Activated CD4-positive, alpha-beta T cell treated with anti-CD3 and anti-CD28 coated beads, Interleukin-2, amount 50 U/mL, for 16 hours (primary cell): ENCODE data around the gene DIPK1B.
A peak's percentile ranks its signal among the peaks of the same experiment; 100 is the strongest.

Experiments
- DNase-seq: peaks from one replicate; pipeline ENCODE4 v3.0.0-alpha.2; 2020

DIPK1B gene

GRCh38 chr9:136686794-136687711, 25.3 kb upstream of the DIPK1B start, which contains the start of gene AGPAT2:
AGPAT2 (minus strand) TSS chr9:136687457; CDS start chr9:136687357, 100 bp downstream.
- peak; percentile 67 for DNase-seq

GRCh38 chr9:136687721-136688223, 24.6 kb upstream of the DIPK1B start:
- no peak for DNase-seq

GRCh38 chr9:136688274-136689107, 23.9 kb upstream of the DIPK1B start:
- no peak for DNase-seq

GRCh38 chr9:136689108-136689460, 23.3 kb upstream of the DIPK1B start:
- no peak for DNase-seq

GRCh38 chr9:136690104-136690805, 22.1 kb upstream of the DIPK1B start:
- no peak for DNase-seq

GRCh38 chr9:136690806-136691261, 21.5 kb upstream of the DIPK1B start:
- DNase-seq: no peak

- DNase-seq: no peak
Observed at GRCh38 chr9:136691316-136692184, 20.8 kb upstream of the DIPK1B start.

GRCh38 chr9:136692185-136693134, 19.9 kb upstream of the DIPK1B start:
- DNase-seq: no peak

- DNase-seq: no peak
Observed at GRCh38 chr9:136693135-136693489, 19.3 kb upstream of the DIPK1B start.

- no peak for DNase-seq
Observed at GRCh38 chr9:136693490-136694162, 18.7 kb upstream of the DIPK1B start.

GRCh38 chr9:136694163-136694871, 18.1 kb upstream of the DIPK1B start:
- peak; percentile 24 for DNase-seq

GRCh38 chr9:136694872-136695247, 17.5 kb upstream of the DIPK1B start:
- no peak for DNase-seq

GRCh38 chr9:136695435-136695895, 16.9 kb upstream of the DIPK1B start:
- no peak for DNase-seq

- DNase-seq: no peak
Observed at GRCh38 chr9:136695955-136696354, 16.4 kb upstream of the DIPK1B start.

- DNase-seq: no peak
Observed at GRCh38 chr9:136696502-136696901, 15.9 kb upstream of the DIPK1B start.

- DNase-seq: no peak
Observed at GRCh38 chr9:136697146-136697820, 15.1 kb upstream of the DIPK1B start.

GRCh38 chr9:136697821-136698526, 14.4 kb upstream of the DIPK1B start:
- DNase-seq: no peak

GRCh38 chr9:136698635-136699246, 13.6 kb upstream of the DIPK1B start:
- no peak for DNase-seq
